Gastrocnemius medialis (tissue), 4 donors: ENCODE results near the gene KRTAP5-3. TPM values are rescaled to one million over a fixed set of nuclear protein-coding genes. Genes with fewer than 3 reads are reported as not detected.

Experiments used
- ATAC-seq, 2 donors: fragments of 150-250 bp; one replicate each; pipeline ENCODE4 v1.9.1; 2016
- DNase-seq, 2 donors: peaks; one replicate each; pipeline ENCODE4 v3.0.0-alpha.2; 2019
- H3K27ac ChIP-seq, 4 donors: fragments of 200-600 bp; sonication (generic); 1 replicate in 1 of 4; 2 replicates in 3 of 4; pipeline ENCODE4 v1.5.1; 2016 to 2018; ENCODE audit warnings: mild to moderate bottlenecking in 2 of 4, moderate library complexity in 1 of 4
- H3K27me3 ChIP-seq, 3 donors: fragments of 200-600 bp; sonication (generic) in 2 of 3; 1 replicate in 1 of 3; 2 replicates in 2 of 3; pipeline versions ENCODE4 v1.5.1 to v1.6.0; 2016 to 2019; ENCODE audit warnings: mild to moderate bottlenecking in 1 of 3, moderate library complexity in 1 of 3
- H3K36me3 ChIP-seq, 2 donors: fragments of 200-600 bp; sonication (generic) in 1 of 2; one replicate each; pipeline ENCODE4 v1.5.1; 2017 to 2018
- H3K4me1 ChIP-seq, 2 donors: fragments of 200-600 bp; sonication (generic) in 1 of 2; one replicate each; pipeline ENCODE4 v1.5.1; 2016 to 2017; ENCODE audit warnings: mild to moderate bottlenecking in 2 of 2
- H3K4me3 ChIP-seq, 4 donors: fragments of 200-600 bp; sonication (generic) in 3 of 4; 1 replicate in 1 of 4; 2 replicates in 3 of 4; pipeline ENCODE4 v1.5.1; 2016 to 2019; ENCODE audit warnings: mild to moderate bottlenecking in 2 of 4
- H3K9me3 ChIP-seq, 3 donors: fragments of 200-600 bp; sonication (generic) in 2 of 3; 1 replicate in 1 of 3; 2 replicates in 2 of 3; pipeline ENCODE4 v1.5.1; 2016 to 2019
- POLR2A ChIP-seq, 2 donors: fragments of 450-650 bp; IDR thresholded peaks; one replicate each; pipeline ENCODE4 v1.6.1; 2017; ENCODE audit warnings: antibody characterized with exemption in 2 of 2, mild to moderate bottlenecking in 2 of 2, moderate library complexity in 2 of 2
- in situ Hi-C, 4 donors: fragments of 200-750 bp; cut with MboI; loops; one replicate each; pipeline versions ENCODE4 v1.15.0 to v1.8.0; 2017; ENCODE audit warnings: low sequenced_read_pairs in 4 of 4
- intact Hi-C: fragments of 100-400 bp; cut with DNase I; formaldehyde crosslinking; loops from one replicate; pipeline ENCODE4 v1.15.1; 2023; ENCODE audit warnings: low total_unique reads
- total RNA-seq, 4 donors: library from RNA; depleted of rRNA; stranded (reverse); fragments of >200 nt; gene quantifications; one replicate each; pipeline versions ENCODE4 v1.1.0 to v1.2.3, GENCODE V29; 2016
- TF ChIP-seq, protein P1 (sequence below), 5 experiments: fragments of 450-650 bp in 3 of 5; fragments of 200-600 bp in 2 of 5; sonication (generic) in 2 of 5; IDR thresholded peaks in 4 of 5; conservative IDR thresholded peaks in 1 of 5; 1 replicate in 4 of 5; 2 replicates in 1 of 5; pipeline ENCODE4 v1.5.1; 2016 to 2019; ENCODE audit warnings: antibody characterized with exemption in 5 of 5, mild to moderate bottlenecking in 3 of 5, moderate library complexity in 3 of 5

The KRTAP5-3 gene, protein sequence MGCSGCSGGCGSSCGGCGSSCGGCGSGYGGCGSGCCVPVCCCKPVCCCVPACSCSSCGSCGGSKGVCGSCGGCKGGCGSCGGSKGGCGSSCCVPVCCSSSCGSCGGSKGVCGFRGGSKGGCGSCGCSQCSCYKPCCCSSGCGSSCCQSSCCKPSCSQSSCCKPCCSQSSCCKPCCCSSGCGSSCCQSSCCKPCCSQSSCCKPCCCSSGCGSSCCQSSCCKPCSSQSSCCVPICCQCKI
- not detected for total RNA-seq

DNA sequence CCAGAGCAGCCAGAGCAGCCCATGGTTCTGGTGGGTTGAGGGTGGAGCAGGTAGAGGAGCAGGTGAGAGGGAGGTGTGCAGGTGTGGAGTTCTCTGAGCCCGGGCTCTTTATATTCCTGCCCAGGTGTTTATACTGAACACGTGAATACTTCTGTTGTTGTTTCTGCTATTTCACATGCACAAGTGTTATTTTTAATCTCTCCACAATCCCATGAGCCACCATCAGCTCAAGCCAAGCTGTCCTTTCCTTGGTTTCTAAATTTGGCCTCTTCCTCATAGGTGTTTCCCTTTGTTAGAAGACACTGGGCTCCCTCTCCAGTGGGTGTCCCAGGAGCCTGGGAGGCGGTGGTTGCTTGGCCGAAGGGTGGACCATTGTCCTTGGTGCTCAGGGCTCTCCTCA, at the start of gene KRTAP5-3:
Gene KRTAP5-3 (minus strand): TSS at position 101 of the 400 bp plus-strand sequence. CDS start 78 bp downstream, at position 23.
- in situ Hi-C loops: no loop called here
- Histone ChIP-seq H3K27ac (no peak within 1 kb of the TSS), H3K4me3 (no peak within 1 kb of the TSS), H3K36me3 (no peaks in the 10 kb centered on the region), H3K4me1 (peaks cover 0 to 2% of the 10 kb centered on the region in 2 donors), H3K27me3 (peaks cover 0 to 6% (median 0%) of the 10 kb centered on the region in 3 donors), H3K9me3 (no peaks in the 10 kb centered on the region)
- ATAC-seq: no peak
- intact Hi-C loops: no loop called here
- no peak for DNase-seq
- TF ChIP-seq, protein P1, sequence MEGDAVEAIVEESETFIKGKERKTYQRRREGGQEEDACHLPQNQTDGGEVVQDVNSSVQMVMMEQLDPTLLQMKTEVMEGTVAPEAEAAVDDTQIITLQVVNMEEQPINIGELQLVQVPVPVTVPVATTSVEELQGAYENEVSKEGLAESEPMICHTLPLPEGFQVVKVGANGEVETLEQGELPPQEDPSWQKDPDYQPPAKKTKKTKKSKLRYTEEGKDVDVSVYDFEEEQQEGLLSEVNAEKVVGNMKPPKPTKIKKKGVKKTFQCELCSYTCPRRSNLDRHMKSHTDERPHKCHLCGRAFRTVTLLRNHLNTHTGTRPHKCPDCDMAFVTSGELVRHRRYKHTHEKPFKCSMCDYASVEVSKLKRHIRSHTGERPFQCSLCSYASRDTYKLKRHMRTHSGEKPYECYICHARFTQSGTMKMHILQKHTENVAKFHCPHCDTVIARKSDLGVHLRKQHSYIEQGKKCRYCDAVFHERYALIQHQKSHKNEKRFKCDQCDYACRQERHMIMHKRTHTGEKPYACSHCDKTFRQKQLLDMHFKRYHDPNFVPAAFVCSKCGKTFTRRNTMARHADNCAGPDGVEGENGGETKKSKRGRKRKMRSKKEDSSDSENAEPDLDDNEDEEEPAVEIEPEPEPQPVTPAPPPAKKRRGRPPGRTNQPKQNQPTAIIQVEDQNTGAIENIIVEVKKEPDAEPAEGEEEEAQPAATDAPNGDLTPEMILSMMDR (IDR thresholded peaks at IDR 0.05 in 4 of 5, conservative IDR thresholded peaks at IDR 0.05 in 1 of 5): no peak
- no peak for TF ChIP-seq POLR2A (IDR thresholded peaks at IDR 0.05)

DNA sequence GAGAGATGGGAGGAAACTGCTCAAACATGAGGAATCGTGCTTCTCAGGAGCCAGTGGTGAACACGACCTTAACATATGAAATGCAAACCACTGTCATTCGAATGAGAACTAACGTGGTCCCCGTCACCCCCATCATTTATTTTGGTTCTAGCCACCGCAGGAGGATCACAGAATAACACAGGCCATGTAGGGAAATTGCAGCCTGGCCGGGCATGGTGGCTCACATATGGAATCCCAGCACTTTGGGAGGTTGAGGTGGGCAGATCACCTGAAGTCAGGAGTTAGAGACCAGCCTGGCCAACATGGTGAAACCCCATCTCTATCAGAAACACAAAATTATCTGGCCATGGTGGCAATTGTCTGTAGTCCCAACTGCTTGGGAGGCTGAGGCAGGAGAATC, 48.4 kb upstream of the KRTAP5-3 start:
- Histone ChIP-seq H3K27ac (no peak overlapping the region), H3K27me3 (no peaks in the 10 kb centered on the region), H3K9me3 (no peaks in the 10 kb centered on the region), H3K36me3 (no peaks in the 10 kb centered on the region), H3K4me3 (no peak overlapping the region), H3K4me1 (no peaks in the 10 kb centered on the region)
- DNase-seq (no peak), ATAC-seq (no peak)
- in situ Hi-C loops (loop anchor here in 1 of 4 donors (25.0 kb wide), 1 partner anchor 506 kb away; the partner anchor contains the start of genes INS and TH), intact Hi-C loops (no loop called here)
- TF ChIP-seq, protein P1 (IDR thresholded peaks at IDR 0.05 in 4 of 5, conservative IDR thresholded peaks at IDR 0.05 in 1 of 5): no peak
- TF ChIP-seq POLR2A (IDR thresholded peaks at IDR 0.05): no peak

DNA sequence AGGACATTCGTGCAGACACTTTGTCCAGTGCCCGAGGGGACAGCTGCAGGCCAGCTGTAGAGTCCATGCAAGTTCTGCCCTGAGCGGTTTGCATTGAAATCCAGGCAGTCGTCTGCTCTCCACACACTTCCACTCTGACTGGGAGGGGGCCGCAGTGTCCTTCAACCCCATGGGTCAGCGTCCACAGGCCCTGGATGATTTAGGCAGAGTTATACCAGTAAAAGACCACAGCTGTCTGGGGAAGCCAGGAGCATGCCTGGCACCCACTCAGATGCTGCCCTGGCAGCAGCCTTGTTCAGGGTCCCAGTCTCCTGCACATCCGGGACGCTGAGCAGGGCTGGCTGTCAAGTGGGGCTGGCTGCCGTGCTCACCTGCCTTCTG, 47.8 kb upstream of the KRTAP5-3 start:
- in situ Hi-C loops: loop anchor here in 1 of 4 donors (25.0 kb wide), 1 partner anchor 506 kb away; the partner anchor contains the start of genes INS and TH
- no peak overlapping the region for H3K4me3 ChIP-seq
- no peaks in the 10 kb centered on the region for H3K36me3 ChIP-seq
- ATAC-seq (no peak), DNase-seq (no peak)
- H3K27me3 ChIP-seq: no peaks in the 10 kb centered on the region
- no peaks in the 10 kb centered on the region for H3K9me3 ChIP-seq
- intact Hi-C loops: no loop called here
- TF ChIP-seq POLR2A (IDR thresholded peaks at IDR 0.05): no peak
- TF ChIP-seq, protein P1 (IDR thresholded peaks at IDR 0.05 in 4 of 5, conservative IDR thresholded peaks at IDR 0.05 in 1 of 5): no peak
- H3K4me1 ChIP-seq: no peaks in the 10 kb centered on the region
- no peak overlapping the region for H3K27ac ChIP-seq

DNA sequence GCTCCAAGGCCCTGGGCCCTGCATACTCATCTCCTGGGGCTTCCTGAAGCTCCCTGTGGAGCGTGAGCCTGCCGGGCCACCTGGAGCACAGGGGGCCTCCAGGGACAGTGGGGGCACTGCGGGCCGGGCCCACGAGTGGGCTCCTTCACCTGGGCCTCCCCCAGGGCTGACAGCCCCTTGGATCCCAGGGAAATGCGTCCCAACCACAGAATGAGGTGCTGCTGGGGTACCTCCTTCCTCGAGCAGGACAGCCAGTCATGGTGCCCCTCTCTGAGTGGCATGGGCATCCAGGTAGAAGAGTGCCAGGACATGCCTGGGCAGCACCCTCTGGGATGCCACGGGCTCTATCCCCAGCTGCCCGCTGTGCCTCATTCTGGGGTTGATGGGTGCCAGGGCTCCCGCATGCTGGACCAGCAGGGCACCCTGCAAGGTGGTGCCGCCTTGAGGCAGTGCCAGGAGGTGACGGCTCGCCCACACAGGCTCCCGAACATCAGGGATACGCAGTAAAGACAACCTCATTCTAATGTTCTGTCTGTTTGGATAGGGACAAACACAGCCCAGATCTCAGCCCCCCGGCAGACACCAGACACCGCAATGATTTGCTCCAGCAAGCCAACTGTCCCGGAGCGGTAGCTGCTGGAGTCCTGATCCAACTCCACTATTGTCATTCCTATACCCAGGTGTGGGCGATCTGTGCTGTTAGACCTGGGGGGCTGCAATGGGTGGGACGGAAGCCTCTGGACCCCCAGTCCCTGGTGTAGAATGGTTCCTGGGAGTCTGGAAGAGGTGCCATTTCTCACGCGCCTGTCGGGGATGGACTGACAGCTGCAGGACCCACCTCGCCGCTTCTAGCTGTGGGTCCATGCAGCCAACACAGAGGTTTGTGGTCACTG, 47.2 kb upstream of the KRTAP5-3 start:
- peak in 1 of 2 donors; percentile 4 for DNase-seq
- Histone ChIP-seq H3K9me3 (no peaks in the 10 kb centered on the region), H3K4me1 (no peaks in the 10 kb centered on the region), H3K4me3 (no peak overlapping the region), H3K36me3 (no peaks in the 10 kb centered on the region), H3K27me3 (no peaks in the 10 kb centered on the region), H3K27ac (no peak overlapping the region)
- intact Hi-C loops (no loop called here), in situ Hi-C loops (loop anchor here in 1 of 4 donors (25.0 kb wide), 1 partner anchor 507 kb away; the partner anchor contains the start of genes INS and TH)
- no peak for ATAC-seq
- no peak for TF ChIP-seq POLR2A (IDR thresholded peaks at IDR 0.05)
- TF ChIP-seq, protein P1 (IDR thresholded peaks at IDR 0.05 in 4 of 5, conservative IDR thresholded peaks at IDR 0.05 in 1 of 5): no peak
